WTC11 (cell line): ENCODE results near the gene GCSAM. TPM values are rescaled to one million over a fixed set of nuclear protein-coding genes. Genes with fewer than 3 reads are reported as not detected.

Experiments
- ATAC-seq: fragments of 200-7000 bp; cut with Tn5 transposase; 2 replicates; pipeline ENCODE4 v1.10.0; 2021; ENCODE audit warnings: mild to moderate bottlenecking, moderate library complexity
- CTCF ChIA-PET: fragments of 300-600 bp; sonication (Branson Sonifier 250); formaldehyde crosslinking; loops from one replicate; lab custom pipeline; 2021; ENCODE audit warnings: antibody characterized with exemption; lab: Charles Lee
- POLR2A ChIA-PET: fragments of 350-600 bp; sonication (Branson Sonifier 250); formaldehyde crosslinking; loops from one replicate; lab custom pipeline; 2021; ENCODE audit warnings: antibody characterized with exemption; lab: Charles Lee
- DNase-seq: peaks from one replicate; pipeline ENCODE4 v3.0.0; 2021; ENCODE audit warnings: low spot score
- H3K27ac Mint-ChIP-seq: 2 replicates; pipeline ENCODE4 v1.8.0; 2021; ENCODE audit warnings: mixed read lengths
- H3K27me3 Mint-ChIP-seq: 2 replicates; pipeline ENCODE4 v1.8.0; 2021; ENCODE audit warnings: low read depth, mild to moderate bottlenecking, moderate library complexity, mixed read lengths
- H3K36me3 Mint-ChIP-seq: 2 replicates; pipeline ENCODE4 v1.8.0; 2021; ENCODE audit warnings: mixed read lengths
- H3K4me1 Mint-ChIP-seq: 2 replicates; pipeline ENCODE4 v1.8.0; 2022; ENCODE audit warnings: mixed read lengths
- H3K4me3 Mint-ChIP-seq: 2 replicates; pipeline ENCODE4 v1.8.0; 2021; ENCODE audit warnings: mild to moderate bottlenecking, moderate library complexity, mixed read lengths
- H3K9me3 Mint-ChIP-seq: 2 replicates; pipeline ENCODE4 v1.8.0; 2021; ENCODE audit warnings: mixed read lengths
- ERG ChIP-seq: fragments of 250-450 bp; sonication (Bioruptor Pico); IDR thresholded peaks from 2 replicates; pipeline ENCODE4 v1.8.0; 2021; ENCODE audit warnings: mild to moderate bottlenecking
- ESRRA ChIP-seq: sonication (generic); formaldehyde crosslinking; IDR thresholded peaks from 2 replicates; pipeline ENCODE4 v1.8.1; 2022; ENCODE audit warnings: mild to moderate bottlenecking, missing genetic modification reagents, borderline replicate concordance
- GRHL2 ChIP-seq: fragments of 250-450 bp; sonication (Bioruptor Pico); IDR thresholded peaks from 2 replicates; pipeline ENCODE4 v1.8.0; 2022; ENCODE audit warnings: mild to moderate bottlenecking, moderate library complexity; ENCODE audit not compliant: insufficient replicate concordance, severe bottlenecking
- GTF2I ChIP-seq: fragments of 250-450 bp; sonication (Bioruptor Pico); conservative IDR thresholded peaks from 2 replicates; pipeline ENCODE4 v1.4.0; 2021; ENCODE audit warnings: mild to moderate bottlenecking
- HMGXB4 ChIP-seq: sonication (generic); formaldehyde crosslinking; IDR thresholded peaks from 2 replicates; pipeline ENCODE4 v1.8.1; 2023; ENCODE audit warnings: mild to moderate bottlenecking, moderate library complexity, missing genetic modification reagents
- IRF1 ChIP-seq: sonication (generic); formaldehyde crosslinking; IDR thresholded peaks from 2 replicates; pipeline ENCODE4 v1.8.0; 2023; ENCODE audit warnings: missing genetic modification reagents
- JAZF1 ChIP-seq: fragments of 250-450 bp; sonication (Bioruptor Pico); IDR thresholded peaks from 2 replicates; pipeline ENCODE4 v1.9.0; 2021; ENCODE audit warnings: moderate library complexity, mild to moderate bottlenecking, inconsistent platforms
- KAT7 ChIP-seq: sonication (generic); formaldehyde crosslinking; IDR thresholded peaks from 2 replicates; pipeline ENCODE4 v1.8.1; 2023; ENCODE audit warnings: missing genetic modification reagents, mild to moderate bottlenecking, borderline replicate concordance
- MXD4 ChIP-seq: fragments of 250-450 bp; sonication (Bioruptor Pico); IDR thresholded peaks from 2 replicates; pipeline ENCODE4 v1.8.0; 2021; ENCODE audit warnings: mild to moderate bottlenecking, moderate library complexity, borderline replicate concordance
- MYBL2 ChIP-seq: sonication (generic); formaldehyde crosslinking; IDR thresholded peaks from 2 replicates; pipeline ENCODE4 v1.8.1; 2023; ENCODE audit warnings: mild to moderate bottlenecking, moderate library complexity, missing genetic modification reagents
- NFATC4 ChIP-seq: fragments of 250-450 bp; sonication (Bioruptor Pico); IDR thresholded peaks from 2 replicates; pipeline ENCODE4 v1.9.0; 2021; ENCODE audit warnings: mild to moderate bottlenecking
- RORB ChIP-seq: fragments of 250-450 bp; sonication (Bioruptor Pico); IDR thresholded peaks from 2 replicates; pipeline ENCODE4 v1.9.0; 2021; ENCODE audit warnings: mild to moderate bottlenecking
- SMAD3 ChIP-seq: sonication (generic); formaldehyde crosslinking; IDR thresholded peaks from 2 replicates; pipeline ENCODE4 v1.8.0; 2022; ENCODE audit warnings: missing genetic modification reagents, mild to moderate bottlenecking, borderline replicate concordance
- SP1 ChIP-seq: sonication (generic); formaldehyde crosslinking; conservative IDR thresholded peaks from 2 replicates; pipeline ENCODE4 v1.8.1; 2022; ENCODE audit warnings: missing genetic modification reagents
- ZNF138 ChIP-seq: sonication (generic); formaldehyde crosslinking; conservative IDR thresholded peaks from 2 replicates; pipeline ENCODE4 v1.8.1; 2022; ENCODE audit warnings: mild to moderate bottlenecking, moderate library complexity, missing genetic modification reagents
- ZNF219 ChIP-seq: sonication (generic); formaldehyde crosslinking; IDR thresholded peaks from 2 replicates; pipeline ENCODE4 v1.8.0; 2023; ENCODE audit warnings: missing genetic modification reagents, mild to moderate bottlenecking, borderline replicate concordance
- ZSCAN18 ChIP-seq: fragments of 250-450 bp; sonication (Bioruptor Pico); IDR thresholded peaks from 2 replicates; pipeline ENCODE4 v2.1.2; 2022; ENCODE audit warnings: mild to moderate bottlenecking, moderate library complexity
- total RNA-seq: library from RNA; stranded (reverse); gene quantifications from 3 replicates; pipeline ENCODE4 v1.2.3, GENCODE V29; 2021

GCSAM gene
- total RNA-seq, 1 experiment from 2014 or later = 0.17 TPM

GRCh38 chr3:112083239-112083638 lies 49.8 kb downstream of the GCSAM start:
- no peak overlapping the region for H3K27ac Mint-ChIP-seq
- no peak for TF ChIP-seq RORB (CRISPR knock-in tag)
- no peak for DNase-seq
- ChIA-PET CTCF (no interaction called here), POLR2A (no interaction called here)
- H3K4me1 Mint-ChIP-seq = peaks cover 31% of the 10 kb centered on the region
- H3K9me3 Mint-ChIP-seq = no peaks in the 10 kb centered on the region
- no peaks in the 10 kb centered on the region for H3K36me3 Mint-ChIP-seq
- no peak for ATAC-seq
- H3K4me3 Mint-ChIP-seq = no peak overlapping the region
- H3K27me3 Mint-ChIP-seq = peaks cover 20% of the 10 kb centered on the region

GRCh38 chr3:112078125-112079083 lies 54.6 kb downstream of the GCSAM start:
- Mint-ChIP-seq H3K4me3 (no peak overlapping the region), H3K27ac (no peak overlapping the region), H3K4me1 (peaks cover 10% of the 10 kb centered on the region), H3K9me3 (no peaks in the 10 kb centered on the region), H3K36me3 (no peaks in the 10 kb centered on the region)
- ATAC-seq = no peak
- CTCF ChIA-PET = interaction anchor here (1.0 kb wide), 1 partner anchor 65 kb away, joined by 5 read pairs; no protein-coding TSS in a partner anchor
- POLR2A ChIA-PET = no interaction called here
- no peak for DNase-seq
- TF ChIP-seq ZSCAN18 = no peak
- TF ChIP-seq KAT7 (CRISPR knock-in tag) = no peak
- TF ChIP-seq MYBL2 = no peak
- TF ChIP-seq HMGXB4 (CRISPR knock-in tag) = no peak
- no peak for TF ChIP-seq GRHL2
- no peak for TF ChIP-seq ZNF138 (CRISPR knock-in tag)
- TF ChIP-seq GTF2I (CRISPR knock-in tag) = no peak
- TF ChIP-seq ESRRA (CRISPR knock-in tag) = no peak
- no peak for TF ChIP-seq ZNF219
- no peak for TF ChIP-seq SP1
- no peak for TF ChIP-seq NFATC4 (CRISPR knock-in tag)
- TF ChIP-seq, all 79 proteins: peak for 0
- no peaks in the 10 kb centered on the region; the same call in 1 of the 2 replicates for H3K27me3 Mint-ChIP-seq

GRCh38 chr3:112074616-112075497 lies 58.2 kb downstream of the GCSAM start:
- no peaks in the 10 kb centered on the region for H3K36me3 Mint-ChIP-seq
- H3K9me3 Mint-ChIP-seq = peaks cover 4% of the 10 kb centered on the region
- TF ChIP-seq ERG (CRISPR knock-in tag) = no peak
- no peak for TF ChIP-seq IRF1 (CRISPR knock-in tag)
- no peak for TF ChIP-seq SMAD3 (CRISPR knock-in tag)
- no peak for TF ChIP-seq MXD4 (CRISPR knock-in tag)
- TF ChIP-seq JAZF1 (CRISPR knock-in tag) = no peak
- ATAC-seq = peak; percentile 81
- ChIA-PET CTCF (no interaction called here), POLR2A (no interaction called here)
- H3K27ac Mint-ChIP-seq = no peak overlapping the region
- no peaks in the 10 kb centered on the region; the same call in 1 of the 2 replicates for H3K27me3 Mint-ChIP-seq
- H3K4me3 Mint-ChIP-seq = no peak overlapping the region
- DNase-seq = no peak
- peaks cover 10% of the 10 kb centered on the region for H3K4me1 Mint-ChIP-seq
